Measurements from ENCODE around the gene BLOC1S5. TPM values are rescaled to one million over a fixed set of nuclear protein-coding genes. Genes with fewer than 3 reads are reported as not detected.
A peak's percentile ranks its signal among the peaks of the same experiment; 100 is the strongest.

Gene BLOC1S5
- total and polyA plus RNA-seq, 2 of the 13 experiments (the other 11 are each of a cell fraction or from before 2014, with no cell fraction given), result 10.5 to 41.5 TPM

DNA sequence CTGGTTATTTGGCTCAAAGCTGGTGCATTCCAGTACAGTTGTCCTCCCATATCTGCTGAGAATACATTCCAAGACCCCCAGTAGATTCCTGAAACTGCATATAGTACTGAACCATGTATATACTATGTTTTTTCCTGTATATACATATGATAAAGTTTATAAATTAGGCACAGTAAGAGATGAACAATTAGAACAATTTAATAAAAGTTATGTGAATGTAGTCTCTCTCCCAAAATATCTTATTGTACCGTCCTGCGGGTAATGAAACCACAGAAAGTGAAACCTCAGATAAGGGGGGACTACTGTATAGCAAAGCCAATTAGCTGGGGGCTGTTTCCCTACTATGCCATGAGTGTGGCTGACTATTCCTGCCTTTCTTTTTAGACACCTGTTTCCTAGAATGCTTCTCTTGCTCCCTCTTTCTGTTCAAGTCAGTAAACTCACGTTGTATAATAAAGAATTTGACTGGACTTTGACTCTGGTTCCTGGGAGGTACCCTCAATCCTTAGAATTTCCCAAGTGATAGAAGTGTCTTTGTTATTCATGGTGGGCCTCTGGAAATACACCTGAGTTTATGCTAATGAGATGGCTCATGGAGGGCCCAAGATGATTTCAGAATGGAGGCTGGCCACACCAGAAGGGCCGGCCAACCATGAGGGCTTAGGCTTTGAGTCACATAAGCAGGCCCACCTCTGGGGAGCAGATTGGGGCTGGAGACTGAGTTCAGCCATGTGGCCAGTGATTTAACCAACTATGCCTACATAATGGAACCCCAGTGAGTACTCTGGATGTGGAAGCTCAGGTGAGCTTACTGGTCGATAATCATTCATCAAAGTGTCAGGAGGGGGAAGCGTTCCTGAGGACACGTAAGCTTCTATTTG, 689 bp upstream of the BLOC1S5 start:
- H3K79me2 ChIP-seq (ENCODE audit: insufficient read depth, low read length), result peaks cover 14% of the 10 kb centered on the region
- peak overlapping the region; percentile 59 for H3K9ac ChIP-seq (ENCODE audit: insufficient read depth, low read depth, low read length)
- peak; percentile 35 for DNase-seq (ENCODE audit: low spot score)
- peak overlapping the region; percentile 43 to 93 (median 50) for H3K4me3 ChIP-seq (replicated peaks in 1 of 3; ENCODE audit: insufficient read depth in 1 of 3, low read depth in 2 of 3, low read length in 3 of 3)
- H3K9me3 ChIP-seq (ENCODE audit: low read length), result no peaks in the 10 kb centered on the region
- no peak overlapping the region for H2AFZ ChIP-seq (ENCODE audit: low read length)
- no peaks in the 10 kb centered on the region for H4K20me1 ChIP-seq (ENCODE audit: insufficient read depth, low read length)
- ChIA-PET CTCF (ENCODE audit: low intra/inter-chr PET ratio, low total read pairs) (interaction anchor here (1.3 kb wide), 1 partner anchor 20 kb away, joined by 5 read pairs; no protein-coding TSS in a partner anchor), POLR2A (interaction anchor here (0.7 to 3.9 kb wide), 17 partner anchors 9 to 517 kb away, joined by 3 to 110 read pairs (median 5); partner anchors contain the start of gene EEF1E1)
- TSS peak; percentile 97 for BruUV-seq (replicated peaks)
- peaks cover 39% of the 10 kb centered on the region for H3K4me1 ChIP-seq (ENCODE audit: insufficient read depth, low read length)
- H3K27ac ChIP-seq (ENCODE audit: extremely low read length, insufficient read depth, low read length), result peak overlapping the region; percentile 85
- in situ Hi-C loops (cut with HindIII; ENCODE audit: extremely low pct_ligation_motif_present, low pct_unique_long_range_greater_than_20kb) (loop anchor here (10.0 kb wide), 1 partner anchor 340 kb away; the partner anchor contains the start of gene BMP6), intact Hi-C loops (cut with micrococcal nuclease; ENCODE audit: unreplicated experiment) (loop anchor here (1.0 to 5.0 kb wide), 6 partner anchors 20 to 154 kb away; partner anchors contain the start of genes EEF1E1 and TXNDC5)
- FAIRE-seq, result peak; percentile 28
- no peaks in the 10 kb centered on the region; a peak in 1 of 5 replicates for H3K27me3 ChIP-seq (ENCODE audit: control insufficient read depth in 1 of 2, insufficient read depth in 2 of 2, low read length in 2 of 2)
- peak overlapping the region; percentile 84 for H3K4me2 ChIP-seq (ENCODE audit: low read depth, low read length)
- WGBS (ENCODE audit: low lambda C conversion rate), result 46% methylated on average over 7 of the region's 7 CpGs
- H3K36me3 ChIP-seq (replicated peaks in 1 of 2; ENCODE audit: control insufficient read depth in 1 of 2, insufficient read depth in 2 of 2, low read length in 2 of 2), result peaks cover 2 to 14% of the 10 kb centered on the region in 2 experiments; a peak in 3 of 5 replicates
- ATAC-seq, result peak; percentile 7
- TF ChIP-seq ZNF674 (CRISPR knock-in tag; IDR thresholded peaks at IDR 0.05; ENCODE audit: low read depth) (no peak), NAIF1 (CRISPR knock-in tag; IDR thresholded peaks at IDR 0.05; ENCODE audit: borderline replicate concordance) (no peak), ZNF143 (CRISPR knock-in tag; IDR thresholded peaks at IDR 0.05) (no peak), MIXL1 (CRISPR knock-in tag; IDR thresholded peaks at IDR 0.05) (no peak), ZNF589 (CRISPR knock-in tag; conservative IDR thresholded peaks at IDR 0.05) (no peak), SMARCE1 (IDR thresholded peaks at IDR 0.05; ENCODE audit: borderline replicate concordance) (no peak), ZNF33B (CRISPR knock-in tag; IDR thresholded peaks at IDR 0.05) (no peak), ZNF33A (CRISPR knock-in tag; IDR thresholded peaks at IDR 0.05; ENCODE audit: borderline replicate concordance) (0 out of 2 replicates have a peak, but pooled peaks have one; percentile 11), BCL6 (CRISPR knock-in tag; IDR thresholded peaks at IDR 0.05) (peak; percentile 89), KLF12 (CRISPR knock-in tag; IDR thresholded peaks at IDR 0.05; ENCODE audit: borderline replicate concordance) (no peak), CBX1 (IDR thresholded peaks at IDR 0.05; ENCODE audit: low read depth) (no peak), ZNF570 (CRISPR knock-in tag; IDR thresholded peaks at IDR 0.05; ENCODE audit: borderline replicate concordance) (no peak), IKZF4 (CRISPR knock-in tag; IDR thresholded peaks at IDR 0.05; ENCODE audit: borderline replicate concordance, low read depth, not compliant biosample characterization) (no peak), PHF20 (CRISPR knock-in tag; IDR thresholded peaks at IDR 0.05) (no peak), ZNF30 (CRISPR knock-in tag; IDR thresholded peaks at IDR 0.05) (no peak), ZNF317 (CRISPR knock-in tag; IDR thresholded peaks at IDR 0.05) (peak; percentile 17; the same call in 1 of the 2 replicates), JARID2 (CRISPR knock-in tag; IDR thresholded peaks at IDR 0.05; ENCODE audit: insufficient replicate concordance) (no peak)
- TF ChIP-seq, protein P1, sequence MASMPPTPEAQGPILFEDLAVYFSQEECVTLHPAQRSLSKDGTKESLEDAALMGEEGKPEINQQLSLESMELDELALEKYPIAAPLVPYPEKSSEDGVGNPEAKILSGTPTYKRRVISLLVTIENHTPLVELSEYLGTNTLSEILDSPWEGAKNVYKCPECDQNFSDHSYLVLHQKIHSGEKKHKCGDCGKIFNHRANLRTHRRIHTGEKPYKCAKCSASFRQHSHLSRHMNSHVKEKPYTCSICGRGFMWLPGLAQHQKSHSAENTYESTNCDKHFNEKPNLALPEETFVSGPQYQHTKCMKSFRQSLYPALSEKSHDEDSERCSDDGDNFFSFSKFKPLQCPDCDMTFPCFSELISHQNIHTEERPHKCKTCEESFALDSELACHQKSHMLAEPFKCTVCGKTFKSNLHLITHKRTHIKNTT (CRISPR knock-in tag; IDR thresholded peaks at IDR 0.05), result no peak
- TF ChIP-seq, protein P2, sequence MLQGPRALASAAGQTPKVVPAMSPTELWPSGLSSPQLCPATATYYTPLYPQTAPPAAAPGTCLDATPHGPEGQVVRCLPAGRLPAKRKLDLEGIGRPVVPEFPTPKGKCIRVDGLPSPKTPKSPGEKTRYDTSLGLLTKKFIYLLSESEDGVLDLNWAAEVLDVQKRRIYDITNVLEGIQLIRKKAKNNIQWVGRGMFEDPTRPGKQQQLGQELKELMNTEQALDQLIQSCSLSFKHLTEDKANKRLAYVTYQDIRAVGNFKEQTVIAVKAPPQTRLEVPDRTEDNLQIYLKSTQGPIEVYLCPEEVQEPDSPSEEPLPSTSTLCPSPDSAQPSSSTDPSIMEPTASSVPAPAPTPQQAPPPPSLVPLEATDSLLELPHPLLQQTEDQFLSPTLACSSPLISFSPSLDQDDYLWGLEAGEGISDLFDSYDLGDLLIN (CRISPR knock-in tag; IDR thresholded peaks at IDR 0.05; ENCODE audit: borderline replicate concordance), result no peak
- TF ChIP-seq, protein P3, sequence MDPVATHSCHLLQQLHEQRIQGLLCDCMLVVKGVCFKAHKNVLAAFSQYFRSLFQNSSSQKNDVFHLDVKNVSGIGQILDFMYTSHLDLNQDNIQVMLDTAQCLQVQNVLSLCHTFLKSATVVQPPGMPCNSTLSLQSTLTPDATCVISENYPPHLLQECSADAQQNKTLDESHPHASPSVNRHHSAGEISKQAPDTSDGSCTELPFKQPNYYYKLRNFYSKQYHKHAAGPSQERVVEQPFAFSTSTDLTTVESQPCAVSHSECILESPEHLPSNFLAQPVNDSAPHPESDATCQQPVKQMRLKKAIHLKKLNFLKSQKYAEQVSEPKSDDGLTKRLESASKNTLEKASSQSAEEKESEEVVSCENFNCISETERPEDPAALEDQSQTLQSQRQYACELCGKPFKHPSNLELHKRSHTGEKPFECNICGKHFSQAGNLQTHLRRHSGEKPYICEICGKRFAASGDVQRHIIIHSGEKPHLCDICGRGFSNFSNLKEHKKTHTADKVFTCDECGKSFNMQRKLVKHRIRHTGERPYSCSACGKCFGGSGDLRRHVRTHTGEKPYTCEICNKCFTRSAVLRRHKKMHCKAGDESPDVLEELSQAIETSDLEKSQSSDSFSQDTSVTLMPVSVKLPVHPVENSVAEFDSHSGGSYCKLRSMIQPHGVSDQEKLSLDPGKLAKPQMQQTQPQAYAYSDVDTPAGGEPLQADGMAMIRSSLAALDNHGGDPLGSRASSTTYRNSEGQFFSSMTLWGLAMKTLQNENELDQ (CRISPR knock-in tag; IDR thresholded peaks at IDR 0.05; ENCODE audit: borderline replicate concordance), result no peak
